GM23338 (cell line): Measurements from ENCODE around the gene PAM16. TPM values are rescaled to one million over a fixed set of nuclear protein-coding genes. Genes with fewer than 3 reads are reported as not detected.

Experiments
- ATAC-seq: fragments of 200-7000 bp; cut with Tn5 transposase; 3 replicates; pipeline ENCODE4 v1.9.1; 2020
- DNase-seq: peaks from one replicate; pipeline ENCODE4 v3.0.0-alpha.2; 2015; ENCODE audit warnings: low spot score
- H2AFZ ChIP-seq: fragments of 200-600 bp; sonication (generic); 2 replicates; pipeline ENCODE4 v1.8.0; 2016; ENCODE audit warnings: antibody characterized with exemption, mild to moderate bottlenecking, moderate library complexity
- H3F3A ChIP-seq: fragments of 200-600 bp; sonication (generic); replicated peaks from 2 replicates; pipeline ENCODE4 v1.8.0; 2017; ENCODE audit warnings: antibody characterized with exemption, mixed run types, low read depth
- H3K27ac ChIP-seq: fragments of 200-600 bp; sonication (generic); 2 replicates; pipeline ENCODE4 v1.6.1; 2016; ENCODE audit warnings: low read depth
- H3K27me3 ChIP-seq: fragments of 200-600 bp; sonication (generic); 2 replicates; pipeline ENCODE4 v1.8.0; 2016; ENCODE audit warnings: mild to moderate bottlenecking, mixed run types, moderate library complexity; ENCODE audit not compliant: insufficient read depth
- H3K36me3 ChIP-seq: fragments of 200-600 bp; sonication (generic); 2 replicates; pipeline ENCODE4 v1.8.0; 2016; ENCODE audit warnings: mild to moderate bottlenecking; ENCODE audit not compliant: insufficient read depth
- H3K4me1 ChIP-seq: fragments of 200-600 bp; sonication (generic); 2 replicates; pipeline ENCODE4 v1.8.0; 2016; ENCODE audit warnings: mild to moderate bottlenecking, moderate library complexity; ENCODE audit not compliant: insufficient read depth
- H3K4me2 ChIP-seq: fragments of 200-600 bp; sonication (generic); 2 replicates; pipeline ENCODE4 v1.7.1; 2017; ENCODE audit warnings: mixed run types
- H3K4me3 ChIP-seq: fragments of 200-600 bp; sonication (generic); 2 replicates; pipeline ENCODE4 v1.6.1; 2016; ENCODE audit warnings: mixed run types
- H3K79me2 ChIP-seq: fragments of 200-600 bp; sonication (generic); replicated peaks from 2 replicates; pipeline ENCODE4 v1.8.0; 2017; ENCODE audit warnings: mild to moderate bottlenecking; ENCODE audit not compliant: insufficient read depth
- H3K9me2 ChIP-seq: fragments of 200-600 bp; sonication (generic); 2 replicates; pipeline ENCODE4 v1.8.0; 2017; ENCODE audit not compliant: insufficient read depth
- H4K20me1 ChIP-seq: fragments of 200-600 bp; sonication (generic); replicated peaks from 2 replicates; pipeline ENCODE4 v1.8.0; 2017; ENCODE audit warnings: mild to moderate bottlenecking; ENCODE audit not compliant: insufficient read depth
- H3K27ac Mint-ChIP-seq: 2 replicates; pipeline ENCODE4 v1.8.0; 2020; ENCODE audit warnings: inconsistent platforms, mild to moderate bottlenecking, moderate library complexity, mixed read lengths
- H3K27me3 Mint-ChIP-seq: 3 replicates; pipeline ENCODE4 v1.8.0; 2022; ENCODE audit warnings: low read depth, mild to moderate bottlenecking, moderate library complexity, mixed read lengths, inconsistent platforms; ENCODE audit not compliant: insufficient read depth, poor library complexity
- H3K36me3 Mint-ChIP-seq: 3 replicates; pipeline ENCODE4 v1.8.0; 2021; ENCODE audit warnings: low read depth, mild to moderate bottlenecking, inconsistent platforms, moderate library complexity, mixed read lengths
- H3K4me1 Mint-ChIP-seq: 3 replicates; pipeline ENCODE4 v1.8.0; 2020; ENCODE audit warnings: mild to moderate bottlenecking, inconsistent platforms, mixed read lengths
- H3K4me3 Mint-ChIP-seq: 3 replicates; pipeline ENCODE4 v1.8.0; 2021; ENCODE audit warnings: moderate library complexity, mild to moderate bottlenecking, inconsistent platforms, mixed read lengths
- H3K9me3 Mint-ChIP-seq: 3 replicates; pipeline ENCODE4 v1.8.0; 2020; ENCODE audit warnings: moderate library complexity, mild to moderate bottlenecking, inconsistent platforms, mixed read lengths
- CREB1 ChIP-seq: fragments of 250-450 bp; sonication (Bioruptor Pico); IDR thresholded peaks from 2 replicates; pipeline ENCODE4 v1.5.0; 2020; ENCODE audit warnings: low read depth, mild to moderate bottlenecking, moderate library complexity
- EZH2 ChIP-seq: fragments of 200-600 bp; sonication (generic); IDR thresholded peaks from one replicate; pipeline ENCODE4 v1.8.0; 2017; ENCODE audit warnings: antibody characterized with exemption, mild to moderate bottlenecking, low read depth; ENCODE audit not compliant: unreplicated experiment
- EZH2phosphoT487 ChIP-seq: fragments of 200-600 bp; sonication (generic); IDR thresholded peaks from one replicate; pipeline ENCODE4 v1.8.1; 2018; ENCODE audit warnings: antibody characterized with exemption; ENCODE audit not compliant: unreplicated experiment
- JUNB ChIP-seq: IDR thresholded peaks from one replicate; pipeline ENCODE4 v1.6.1; 2016; ENCODE audit warnings: antibody characterized with exemption; ENCODE audit not compliant: unreplicated experiment
- NANOG ChIP-seq: IDR thresholded peaks from 2 replicates; pipeline ENCODE4 v1.6.1; 2016; ENCODE audit warnings: antibody characterized with exemption, borderline replicate concordance
- ZNF331 ChIP-seq: fragments of 250-450 bp; sonication (Bioruptor Pico); IDR thresholded peaks from 2 replicates; pipeline ENCODE4 v1.5.0; 2020; ENCODE audit warnings: low read depth, mild to moderate bottlenecking, moderate library complexity
- polyA plus RNA-seq: library from polyadenylated mRNA; unstranded; fragments of >200 nt; fragmentation: Nextera tagmentation; extraction: Ambion mirVana; gene quantifications from 2 replicates; pipeline ENCODE4 v1.2.1, GENCODE V29; 2016
- total RNA-seq: library from RNA; depleted of rRNA; stranded (reverse); fragments of >200 nt; shearing (Covaris generic); gene quantifications from 2 replicates; pipeline ENCODE4 v1.2.3, GENCODE V29; 2014
- TF ChIP-seq, protein P1 (sequence below), 2 experiments: fragments of 200-600 bp in 1 of 2; sonication (generic) in 1 of 2; conservative IDR thresholded peaks; 2 replicates each; pipeline versions ENCODE4 v1.5.1 to v1.6.1; 2016 to 2017; ENCODE audit warnings: antibody characterized with exemption in 2 of 2, low read depth in 2 of 2, mild to moderate bottlenecking in 2 of 2, moderate library complexity in 1 of 2
- TF ChIP-seq, protein P2 (sequence below): IDR thresholded peaks from 2 replicates; pipeline ENCODE4 v1.6.1; 2016; ENCODE audit warnings: antibody characterized with exemption
- TF ChIP-seq, protein P3 (sequence below): fragments of 250-450 bp; sonication (Bioruptor Pico); IDR thresholded peaks from 2 replicates; pipeline ENCODE4 v1.5.0; 2020; ENCODE audit warnings: mild to moderate bottlenecking, moderate library complexity

Gene PAM16
- total and polyA plus RNA-seq, 2 experiments from 2014 or later, result 84.1 to 283 TPM

DNA sequence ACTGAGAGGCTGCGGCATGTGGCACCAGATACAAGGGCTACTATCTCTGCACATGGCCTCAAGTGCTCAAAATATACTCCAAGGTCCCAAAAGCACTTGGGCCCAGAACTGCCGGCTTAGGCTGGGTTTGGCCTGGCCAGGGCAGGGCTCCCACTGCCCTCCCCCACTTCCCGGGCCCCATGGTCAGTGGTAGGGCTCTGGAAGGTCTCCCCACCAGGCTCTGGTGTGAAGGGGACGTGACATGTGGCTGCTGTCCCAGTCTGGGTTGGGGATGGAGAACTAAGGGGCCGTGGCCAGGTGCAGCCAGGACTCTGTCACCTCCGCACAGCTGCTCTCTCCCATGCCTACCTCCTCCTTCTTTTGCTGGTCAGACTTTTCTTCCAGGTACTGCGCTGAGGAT, 5.7 kb upstream of the PAM16 start (continued):
- TF ChIP-seq JUNB (no peak), CREB1 (no peak), ZNF331 (CRISPR knock-in tag) (no peak)
- TF ChIP-seq, protein P1, sequence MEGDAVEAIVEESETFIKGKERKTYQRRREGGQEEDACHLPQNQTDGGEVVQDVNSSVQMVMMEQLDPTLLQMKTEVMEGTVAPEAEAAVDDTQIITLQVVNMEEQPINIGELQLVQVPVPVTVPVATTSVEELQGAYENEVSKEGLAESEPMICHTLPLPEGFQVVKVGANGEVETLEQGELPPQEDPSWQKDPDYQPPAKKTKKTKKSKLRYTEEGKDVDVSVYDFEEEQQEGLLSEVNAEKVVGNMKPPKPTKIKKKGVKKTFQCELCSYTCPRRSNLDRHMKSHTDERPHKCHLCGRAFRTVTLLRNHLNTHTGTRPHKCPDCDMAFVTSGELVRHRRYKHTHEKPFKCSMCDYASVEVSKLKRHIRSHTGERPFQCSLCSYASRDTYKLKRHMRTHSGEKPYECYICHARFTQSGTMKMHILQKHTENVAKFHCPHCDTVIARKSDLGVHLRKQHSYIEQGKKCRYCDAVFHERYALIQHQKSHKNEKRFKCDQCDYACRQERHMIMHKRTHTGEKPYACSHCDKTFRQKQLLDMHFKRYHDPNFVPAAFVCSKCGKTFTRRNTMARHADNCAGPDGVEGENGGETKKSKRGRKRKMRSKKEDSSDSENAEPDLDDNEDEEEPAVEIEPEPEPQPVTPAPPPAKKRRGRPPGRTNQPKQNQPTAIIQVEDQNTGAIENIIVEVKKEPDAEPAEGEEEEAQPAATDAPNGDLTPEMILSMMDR (conservative IDR thresholded peaks at IDR 0.05; ENCODE audit: low read depth in 2 of 2), result no peak
- TF ChIP-seq, protein P2, sequence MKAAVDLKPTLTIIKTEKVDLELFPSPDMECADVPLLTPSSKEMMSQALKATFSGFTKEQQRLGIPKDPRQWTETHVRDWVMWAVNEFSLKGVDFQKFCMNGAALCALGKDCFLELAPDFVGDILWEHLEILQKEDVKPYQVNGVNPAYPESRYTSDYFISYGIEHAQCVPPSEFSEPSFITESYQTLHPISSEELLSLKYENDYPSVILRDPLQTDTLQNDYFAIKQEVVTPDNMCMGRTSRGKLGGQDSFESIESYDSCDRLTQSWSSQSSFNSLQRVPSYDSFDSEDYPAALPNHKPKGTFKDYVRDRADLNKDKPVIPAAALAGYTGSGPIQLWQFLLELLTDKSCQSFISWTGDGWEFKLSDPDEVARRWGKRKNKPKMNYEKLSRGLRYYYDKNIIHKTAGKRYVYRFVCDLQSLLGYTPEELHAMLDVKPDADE, result no peak

DNA sequence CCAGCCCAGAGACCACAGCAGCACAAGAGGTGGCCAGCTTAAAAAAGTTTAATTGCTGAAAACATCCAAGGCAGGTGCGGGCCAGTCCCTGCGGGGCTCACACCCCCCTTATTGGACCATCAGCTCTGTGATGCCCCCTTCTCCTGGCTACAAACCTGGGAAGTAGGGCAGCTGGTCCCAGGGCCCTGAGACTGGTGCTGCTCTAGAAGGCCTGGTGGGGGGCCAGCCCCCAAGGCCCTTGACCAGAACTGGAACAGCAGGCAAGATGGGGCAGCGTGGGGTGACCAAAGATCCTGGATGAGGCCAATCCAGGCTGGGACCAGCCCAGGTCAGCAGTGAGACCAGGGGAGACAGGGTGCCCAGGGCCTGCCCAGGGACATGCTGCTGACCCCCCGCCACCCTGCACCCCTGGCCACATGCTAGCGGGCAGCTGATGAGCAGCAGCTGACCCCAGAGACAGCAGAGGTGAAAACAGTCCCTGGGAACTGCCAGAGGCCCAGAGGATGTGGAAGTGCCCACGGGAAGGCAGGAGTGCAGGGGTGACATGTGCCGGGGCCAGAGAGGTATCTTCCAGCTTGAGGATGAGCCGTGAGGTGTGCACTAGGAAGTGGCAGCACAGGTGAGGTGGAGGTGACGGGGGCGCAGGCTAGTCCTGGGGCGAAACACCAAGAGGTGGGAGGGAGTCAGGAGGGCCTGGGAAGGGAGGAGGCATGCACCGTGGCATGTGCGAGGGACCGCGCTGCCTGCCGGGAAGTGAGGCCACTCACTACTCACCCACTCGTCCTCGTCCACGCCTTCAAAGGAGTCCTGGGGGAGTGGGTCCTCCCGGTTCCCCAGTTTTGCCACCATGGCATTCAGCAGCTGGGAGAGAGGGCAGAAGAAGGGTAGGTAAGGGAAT, 3.6 kb upstream of the PAM16 start:
- Histone ChIP-seq H3K4me3 (no peak overlapping the region), H3K36me3 (no peaks in the 10 kb centered on the region), H3K9me2 (no peaks in the 10 kb centered on the region), H3K27me3 (no peaks in the 10 kb centered on the region), H3K4me2 (no peak overlapping the region), H3F3A (peaks cover 7% of the 10 kb centered on the region; the same call in 1 of the 2 replicates), H3K79me2 (peaks cover 12% of the 10 kb centered on the region), H3K27ac (no peak overlapping the region), H3K4me1 (peaks cover 4% of the 10 kb centered on the region), H2AFZ (no peak overlapping the region), H4K20me1 (peaks cover 2% of the 10 kb centered on the region; the same call in 1 of the 2 replicates)
- Mint-ChIP-seq H3K27me3 (peaks cover 16% of the 10 kb centered on the region), H3K4me3 (no peak overlapping the region), H3K4me1 (peaks cover 9% of the 10 kb centered on the region), H3K9me3 (no peaks in the 10 kb centered on the region; the same call in 1 of the 3 replicates), H3K27ac (no peak overlapping the region), H3K36me3 (peaks cover 3% of the 10 kb centered on the region; the same call in 1 of the 3 replicates)
- no peak for TF ChIP-seq CREB1
- no peak for TF ChIP-seq EZH2
- TF ChIP-seq NANOG, result no peak
- no peak for TF ChIP-seq ZNF331 (CRISPR knock-in tag)
- TF ChIP-seq EZH2phosphoT487, result no peak
- TF ChIP-seq, protein P1 (conservative IDR thresholded peaks at IDR 0.05; ENCODE audit: low read depth in 2 of 2), result no peak
- TF ChIP-seq, protein P3, sequence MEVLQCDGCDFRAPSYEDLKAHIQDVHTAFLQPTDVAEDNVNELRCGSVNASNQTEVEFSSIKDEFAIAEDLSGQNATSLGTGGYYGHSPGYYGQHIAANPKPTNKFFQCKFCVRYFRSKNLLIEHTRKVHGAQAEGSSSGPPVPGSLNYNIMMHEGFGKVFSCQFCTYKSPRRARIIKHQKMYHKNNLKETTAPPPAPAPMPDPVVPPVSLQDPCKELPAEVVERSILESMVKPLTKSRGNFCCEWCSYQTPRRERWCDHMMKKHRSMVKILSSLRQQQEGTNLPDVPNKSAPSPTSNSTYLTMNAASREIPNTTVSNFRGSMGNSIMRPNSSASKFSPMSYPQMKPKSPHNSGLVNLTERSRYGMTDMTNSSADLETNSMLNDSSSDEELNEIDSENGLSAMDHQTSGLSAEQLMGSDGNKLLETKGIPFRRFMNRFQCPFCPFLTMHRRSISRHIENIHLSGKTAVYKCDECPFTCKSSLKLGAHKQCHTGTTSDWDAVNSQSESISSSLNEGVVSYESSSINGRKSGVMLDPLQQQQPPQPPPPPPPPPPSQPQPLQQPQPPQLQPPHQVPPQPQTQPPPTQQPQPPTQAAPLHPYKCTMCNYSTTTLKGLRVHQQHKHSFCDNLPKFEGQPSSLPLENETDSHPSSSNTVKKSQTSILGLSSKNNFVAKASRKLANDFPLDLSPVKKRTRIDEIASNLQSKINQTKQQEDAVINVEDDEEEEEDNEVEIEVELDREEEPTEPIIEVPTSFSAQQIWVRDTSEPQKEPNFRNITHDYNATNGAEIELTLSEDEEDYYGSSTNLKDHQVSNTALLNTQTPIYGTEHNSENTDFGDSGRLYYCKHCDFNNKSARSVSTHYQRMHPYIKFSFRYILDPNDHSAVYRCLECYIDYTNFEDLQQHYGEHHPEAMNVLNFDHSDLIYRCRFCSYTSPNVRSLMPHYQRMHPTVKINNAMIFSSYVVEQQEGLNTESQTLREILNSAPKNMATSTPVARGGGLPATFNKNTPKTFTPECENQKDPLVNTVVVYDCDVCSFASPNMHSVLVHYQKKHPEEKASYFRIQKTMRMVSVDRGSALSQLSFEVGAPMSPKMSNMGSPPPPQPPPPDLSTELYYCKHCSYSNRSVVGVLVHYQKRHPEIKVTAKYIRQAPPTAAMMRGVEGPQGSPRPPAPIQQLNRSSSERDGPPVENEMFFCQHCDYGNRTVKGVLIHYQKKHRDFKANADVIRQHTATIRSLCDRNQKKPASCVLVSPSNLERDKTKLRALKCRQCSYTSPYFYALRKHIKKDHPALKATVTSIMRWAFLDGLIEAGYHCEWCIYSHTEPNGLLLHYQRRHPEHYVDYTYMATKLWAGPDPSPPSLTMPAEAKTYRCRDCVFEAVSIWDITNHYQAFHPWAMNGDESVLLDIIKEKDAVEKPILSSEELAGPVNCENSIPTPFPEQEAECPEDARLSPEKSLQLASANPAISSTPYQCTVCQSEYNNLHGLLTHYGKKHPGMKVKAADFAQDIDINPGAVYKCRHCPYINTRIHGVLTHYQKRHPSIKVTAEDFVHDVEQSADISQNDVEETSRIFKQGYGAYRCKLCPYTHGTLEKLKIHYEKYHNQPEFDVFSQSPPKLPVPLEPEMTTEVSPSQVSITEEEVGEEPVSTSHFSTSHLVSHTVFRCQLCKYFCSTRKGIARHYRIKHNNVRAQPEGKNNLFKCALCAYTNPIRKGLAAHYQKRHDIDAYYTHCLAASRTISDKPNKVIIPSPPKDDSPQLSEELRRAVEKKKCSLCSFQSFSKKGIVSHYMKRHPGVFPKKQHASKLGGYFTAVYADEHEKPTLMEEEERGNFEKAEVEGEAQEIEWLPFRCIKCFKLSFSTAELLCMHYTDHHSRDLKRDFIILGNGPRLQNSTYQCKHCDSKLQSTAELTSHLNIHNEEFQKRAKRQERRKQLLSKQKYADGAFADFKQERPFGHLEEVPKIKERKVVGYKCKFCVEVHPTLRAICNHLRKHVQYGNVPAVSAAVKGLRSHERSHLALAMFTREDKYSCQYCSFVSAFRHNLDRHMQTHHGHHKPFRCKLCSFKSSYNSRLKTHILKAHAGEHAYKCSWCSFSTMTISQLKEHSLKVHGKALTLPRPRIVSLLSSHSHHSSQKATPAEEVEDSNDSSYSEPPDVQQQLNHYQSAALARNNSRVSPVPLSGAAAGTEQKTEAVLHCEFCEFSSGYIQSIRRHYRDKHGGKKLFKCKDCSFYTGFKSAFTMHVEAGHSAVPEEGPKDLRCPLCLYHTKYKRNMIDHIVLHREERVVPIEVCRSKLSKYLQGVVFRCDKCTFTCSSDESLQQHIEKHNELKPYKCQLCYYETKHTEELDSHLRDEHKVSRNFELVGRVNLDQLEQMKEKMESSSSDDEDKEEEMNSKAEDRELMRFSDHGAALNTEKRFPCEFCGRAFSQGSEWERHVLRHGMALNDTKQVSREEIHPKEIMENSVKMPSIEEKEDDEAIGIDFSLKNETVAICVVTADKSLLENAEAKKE (CRISPR knock-in tag), result no peak
- TF ChIP-seq, protein P2, result no peak
- DNase-seq, result no peak
- ATAC-seq, result no peak
